Activated CD4-positive, alpha-beta T cell treated with anti-CD3 and anti-CD28 coated beads, Interleukin-10, Interleukin-2, amounts not matched to agents 100 ng/mL and 50 ng/mL, durations not matched to agents 16 hours and 8 hours (primary cell): ENCODE measurements around the gene PARD3.
"Not testable (repeated sequence)": the region's sequence is repeated elsewhere in the genome, so short reads cannot be mapped to it uniquely, and the experiment has no call there.

Experiments used
- DNase-seq: peaks from one replicate; pipeline ENCODE4 v3.0.0-alpha.2; 2020

The PARD3 gene

DNA sequence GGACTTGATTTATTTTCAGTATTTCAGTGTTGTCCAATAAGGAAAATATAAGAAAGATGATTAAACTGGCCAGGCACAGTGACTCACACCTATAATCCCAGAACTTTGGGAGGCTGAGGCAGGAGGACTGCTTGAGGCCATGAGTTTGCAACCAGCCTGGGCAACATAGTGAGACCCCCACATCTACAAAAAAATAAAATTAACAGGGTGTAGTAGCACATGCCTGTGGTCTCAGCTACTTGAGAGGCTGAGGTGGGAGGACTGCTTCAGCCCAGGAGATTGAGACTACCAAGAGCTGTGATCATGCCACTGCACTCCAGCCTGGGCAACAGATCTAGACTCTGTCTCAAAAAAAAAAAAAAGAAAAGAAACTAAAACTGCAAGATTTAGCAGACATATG lies 138.0 kb downstream of the PARD3 start:
- DNase-seq: no peak

DNA sequence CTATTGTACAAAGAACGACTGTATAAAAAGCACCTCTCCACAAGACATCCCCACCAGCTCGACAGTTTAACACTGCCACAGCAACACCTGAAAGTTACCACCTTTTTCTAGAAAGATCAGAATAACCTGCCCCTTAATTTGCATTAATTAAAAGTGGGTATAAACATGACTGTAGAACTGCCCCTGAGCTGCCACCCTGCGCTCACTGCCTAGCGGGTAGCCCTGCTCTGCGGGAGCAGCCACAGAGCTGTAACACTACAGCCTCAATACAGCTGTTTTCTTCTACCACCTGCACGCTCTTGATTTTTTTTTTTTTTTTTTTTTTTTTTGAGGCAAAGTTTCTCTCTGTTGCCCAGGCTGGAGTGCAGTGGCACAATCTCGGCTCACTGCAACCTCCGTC lies 140.9 kb downstream of the PARD3 start:
- no peak for DNase-seq

DNA sequence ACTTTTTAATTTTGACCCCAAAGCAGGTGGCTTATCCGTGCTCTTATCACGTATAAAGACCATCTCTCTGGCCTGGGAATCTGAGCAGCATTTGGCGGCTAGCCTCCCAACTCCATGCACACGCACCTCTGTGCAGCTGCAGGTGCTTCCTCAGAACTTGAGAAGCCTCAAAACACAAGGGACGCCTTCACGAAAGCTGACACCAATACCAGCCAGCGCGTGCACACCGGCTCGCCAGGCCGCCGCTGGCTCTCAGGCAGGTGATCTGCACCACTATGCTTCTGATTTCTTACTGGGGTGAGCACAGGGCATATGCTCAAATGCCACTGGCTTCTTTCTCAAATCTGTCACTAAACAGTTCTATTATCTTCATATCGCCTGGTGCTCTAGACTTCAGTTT lies 145.0 kb downstream of the PARD3 start:
- no peak for DNase-seq

DNA sequence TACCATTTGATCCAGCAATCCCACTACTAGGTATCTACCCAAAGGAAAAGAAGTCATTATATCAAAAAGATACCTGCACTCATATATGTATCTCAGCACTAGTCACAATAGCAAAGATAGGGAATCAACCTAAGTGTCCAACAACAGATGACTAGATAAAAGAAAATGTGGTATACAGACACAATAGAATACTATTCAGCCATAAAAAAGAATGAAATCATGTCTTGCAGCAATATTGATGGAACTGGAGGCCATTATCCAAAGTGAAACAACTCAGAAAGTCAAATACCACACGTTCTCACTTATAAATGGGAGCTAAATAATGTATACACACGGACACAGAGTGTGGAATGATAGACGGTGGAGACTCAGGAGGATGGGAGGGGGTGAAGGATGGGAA lies 146.0 kb downstream of the PARD3 start:
- DNase-seq: no peak

DNA sequence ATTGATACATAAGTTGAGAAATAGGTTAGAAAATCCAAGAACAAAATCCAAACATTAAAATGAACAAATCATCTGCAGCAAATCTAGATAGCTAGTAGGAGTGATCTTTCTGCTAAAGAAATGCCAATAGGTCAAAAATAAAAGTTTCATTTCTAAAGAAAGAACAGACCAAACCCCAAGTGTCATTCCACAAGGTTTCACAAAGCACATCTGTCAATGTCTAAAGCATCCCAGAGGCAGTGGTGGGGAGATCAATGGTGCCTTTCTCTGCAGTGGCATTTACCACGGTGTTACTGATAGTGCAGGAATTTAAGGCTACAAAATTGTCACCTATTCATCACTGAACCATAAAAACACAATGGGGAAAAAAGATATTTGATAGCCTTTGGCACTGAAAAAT lies 147.9 kb downstream of the PARD3 start:
- DNase-seq: no peak

DNA sequence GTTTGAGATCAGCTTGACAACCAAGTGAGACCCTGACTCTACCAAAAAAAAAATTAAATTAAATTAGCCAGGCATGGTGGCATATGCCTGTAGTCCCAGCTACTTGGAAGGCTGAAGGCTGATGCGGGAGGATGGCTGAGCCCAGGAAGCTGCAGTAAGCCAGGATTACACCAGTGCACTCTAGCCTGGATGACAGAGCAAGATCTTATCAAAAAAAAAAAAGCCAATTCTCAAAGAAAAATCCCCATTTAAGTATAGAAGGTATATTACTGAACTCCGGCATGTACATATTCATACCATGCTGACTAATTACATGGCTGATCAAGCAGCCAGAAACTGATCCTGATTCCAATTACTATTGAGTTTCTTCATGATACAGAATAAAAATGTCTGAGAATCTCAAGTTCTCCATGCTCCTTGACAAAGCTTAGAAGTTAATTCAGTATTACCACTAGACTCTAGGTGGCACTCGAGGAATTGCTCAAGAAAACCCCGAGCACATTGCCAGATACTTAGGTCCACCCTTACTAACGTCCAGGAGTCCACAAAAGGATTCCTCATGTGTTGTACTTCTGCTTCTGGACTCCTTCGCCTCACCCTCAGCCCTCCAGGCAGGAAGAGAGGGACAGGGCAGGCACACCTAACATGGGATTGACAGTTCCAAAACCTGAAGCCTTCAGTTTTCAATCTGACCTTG lies 148.9 kb downstream of the PARD3 start:
- DNase-seq: peak; percentile 38

DNA sequence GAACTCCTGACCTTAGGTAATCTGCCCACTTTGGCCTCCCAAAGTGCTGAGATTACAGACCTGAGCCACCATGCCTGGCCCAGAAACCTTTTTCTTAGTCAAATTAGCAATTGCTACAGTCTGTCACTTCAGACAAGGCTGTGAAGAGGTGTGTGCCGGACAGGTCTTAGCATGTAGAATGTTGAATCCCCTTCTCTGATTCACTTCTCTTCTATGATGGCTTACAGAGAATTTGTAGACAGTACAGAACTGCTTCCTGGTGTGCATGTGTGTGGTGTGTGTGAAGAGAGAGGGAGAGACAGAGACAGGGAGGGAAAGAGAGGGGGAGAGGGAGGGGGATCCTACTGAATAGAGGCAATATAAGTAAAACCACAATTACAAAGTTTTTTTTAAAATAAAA lies 150.4 kb downstream of the PARD3 start:
- no peak for DNase-seq

DNA sequence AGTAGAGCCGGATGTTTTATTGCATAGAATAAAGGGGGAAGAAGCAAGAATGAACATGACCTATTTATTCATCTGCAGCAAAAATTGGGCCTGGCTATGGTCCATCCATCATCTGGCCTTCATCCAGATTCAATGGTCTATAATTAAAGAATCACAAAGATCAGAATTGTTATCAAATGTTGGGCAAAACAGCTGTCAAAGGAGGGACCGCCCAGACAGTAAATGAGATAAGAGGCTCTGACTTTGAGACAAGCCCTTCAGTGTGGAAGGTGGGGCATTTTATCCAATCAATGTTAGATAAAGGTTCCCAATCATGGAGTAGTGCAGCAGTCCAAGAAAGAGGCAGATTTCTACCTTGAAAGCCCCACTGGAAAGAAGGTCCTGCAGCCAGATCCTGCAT lies 153.5 kb downstream of the PARD3 start:
- no peak for DNase-seq

DNA sequence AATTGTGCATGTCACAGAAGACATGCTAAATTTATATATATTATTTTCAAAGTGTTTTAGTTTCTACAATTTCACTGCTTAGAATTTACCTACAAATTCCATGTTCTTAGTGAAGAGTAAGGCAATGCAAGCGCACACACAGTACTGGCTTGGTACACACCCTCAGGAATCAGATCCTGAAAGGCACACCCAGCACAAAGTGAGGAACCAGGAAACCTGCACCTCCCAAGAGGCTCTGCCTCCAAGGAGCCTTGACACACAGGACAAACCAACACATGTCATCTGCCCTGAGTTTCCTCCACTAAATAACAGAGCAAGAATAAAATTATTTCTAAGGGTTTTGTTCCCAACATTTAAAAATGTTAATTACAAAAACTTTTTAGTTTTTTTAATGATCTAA lies 156.2 kb downstream of the PARD3 start:
- no peak for DNase-seq

DNA sequence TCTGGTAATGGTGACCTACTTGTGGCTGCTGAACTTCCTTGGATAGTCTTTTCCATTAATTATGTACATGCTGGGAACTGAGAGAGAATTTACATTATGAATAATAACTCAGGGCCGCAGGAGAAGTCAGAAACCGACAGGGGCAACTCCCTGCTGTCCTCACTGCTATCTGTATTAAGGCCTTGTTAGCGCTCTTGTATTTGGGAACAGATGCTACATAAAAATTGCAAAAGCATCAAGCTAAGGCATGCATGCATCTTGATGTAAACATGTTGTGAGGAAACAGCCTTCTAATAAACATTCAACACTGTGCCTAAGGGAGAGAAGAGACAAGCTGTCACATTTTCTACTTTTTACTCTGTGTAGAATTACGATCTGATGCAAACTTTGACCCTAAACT lies 158.4 kb downstream of the PARD3 start:
- no peak for DNase-seq

DNA sequence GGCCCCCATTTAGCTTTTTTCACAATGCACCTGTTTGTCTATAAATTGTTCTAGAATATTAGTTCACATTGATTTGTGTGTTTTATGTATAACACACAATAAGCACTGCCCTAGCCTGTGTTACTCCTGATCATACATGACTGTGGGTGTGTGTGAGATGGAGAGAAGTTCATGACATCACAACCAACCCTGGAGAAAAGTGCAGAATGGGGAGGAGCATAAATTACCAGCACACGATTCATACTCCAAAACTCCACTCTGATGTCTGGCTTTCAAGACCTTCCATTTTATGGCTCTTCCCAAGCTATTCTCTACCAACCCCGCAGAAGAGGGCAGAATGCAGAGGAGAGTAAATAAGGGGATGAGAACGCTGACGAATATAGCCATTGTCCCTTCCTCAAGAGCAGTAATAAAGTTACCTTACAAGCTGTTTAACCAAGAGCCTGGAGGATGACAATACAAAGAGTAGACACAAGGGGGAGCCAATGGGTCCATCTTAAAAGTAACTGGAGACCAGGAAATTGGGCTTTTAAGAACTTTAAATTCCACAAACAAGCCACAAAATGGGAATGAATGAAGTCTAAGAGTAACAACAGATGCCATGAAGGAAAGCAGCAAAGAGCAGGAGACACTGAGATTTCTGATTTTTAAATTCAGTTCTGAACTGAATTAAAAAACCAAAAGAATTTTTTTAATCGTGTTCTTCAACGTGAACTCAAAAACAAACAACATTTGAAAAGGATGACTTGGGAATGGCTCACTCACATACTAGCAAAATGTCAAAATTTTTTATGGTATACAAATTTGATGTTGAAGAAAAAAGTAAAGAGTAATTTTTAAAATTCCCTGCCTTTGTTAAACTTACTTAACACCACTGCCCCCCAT lies 159.6 kb downstream of the PARD3 start:
- DNase-seq: peak; percentile 42

DNA sequence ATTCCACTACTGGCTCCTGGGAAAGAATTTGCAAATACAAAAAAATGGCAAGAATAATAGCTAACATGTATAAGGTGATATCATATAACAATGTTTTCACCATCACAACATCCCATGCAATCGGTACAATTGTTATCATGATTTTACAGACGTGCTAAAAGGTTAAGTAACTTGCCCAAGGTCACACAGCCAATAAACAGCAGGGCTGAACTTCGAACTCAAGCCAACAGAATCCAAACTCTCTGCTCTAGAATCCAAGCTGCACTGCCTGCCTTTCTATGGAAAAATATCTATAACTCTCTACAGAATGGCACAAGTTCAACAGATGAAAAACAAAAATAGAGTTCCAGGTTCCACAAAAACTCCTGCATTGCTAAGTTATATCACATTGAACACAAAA lies 160.9 kb downstream of the PARD3 start:
- DNase-seq: no peak

DNA sequence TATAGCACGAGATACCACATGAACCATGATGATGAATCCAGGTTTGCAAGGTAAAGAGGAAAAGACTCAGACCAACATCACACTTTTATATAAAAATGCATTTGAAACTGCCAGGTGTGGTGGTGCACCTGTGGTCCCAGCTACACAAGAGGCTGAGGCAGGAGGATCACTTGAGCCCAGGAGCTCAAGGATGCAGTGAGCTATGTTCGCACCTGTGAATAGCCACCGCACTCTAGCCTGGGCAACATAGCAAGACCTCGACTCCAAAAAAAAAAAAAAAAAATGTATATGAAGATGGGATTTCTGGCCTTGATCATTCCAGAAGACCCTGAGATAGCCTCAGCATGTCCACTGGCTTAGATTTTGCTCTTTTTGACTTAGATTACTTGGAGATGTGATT lies 161.6 kb downstream of the PARD3 start:
- no peak for DNase-seq

DNA sequence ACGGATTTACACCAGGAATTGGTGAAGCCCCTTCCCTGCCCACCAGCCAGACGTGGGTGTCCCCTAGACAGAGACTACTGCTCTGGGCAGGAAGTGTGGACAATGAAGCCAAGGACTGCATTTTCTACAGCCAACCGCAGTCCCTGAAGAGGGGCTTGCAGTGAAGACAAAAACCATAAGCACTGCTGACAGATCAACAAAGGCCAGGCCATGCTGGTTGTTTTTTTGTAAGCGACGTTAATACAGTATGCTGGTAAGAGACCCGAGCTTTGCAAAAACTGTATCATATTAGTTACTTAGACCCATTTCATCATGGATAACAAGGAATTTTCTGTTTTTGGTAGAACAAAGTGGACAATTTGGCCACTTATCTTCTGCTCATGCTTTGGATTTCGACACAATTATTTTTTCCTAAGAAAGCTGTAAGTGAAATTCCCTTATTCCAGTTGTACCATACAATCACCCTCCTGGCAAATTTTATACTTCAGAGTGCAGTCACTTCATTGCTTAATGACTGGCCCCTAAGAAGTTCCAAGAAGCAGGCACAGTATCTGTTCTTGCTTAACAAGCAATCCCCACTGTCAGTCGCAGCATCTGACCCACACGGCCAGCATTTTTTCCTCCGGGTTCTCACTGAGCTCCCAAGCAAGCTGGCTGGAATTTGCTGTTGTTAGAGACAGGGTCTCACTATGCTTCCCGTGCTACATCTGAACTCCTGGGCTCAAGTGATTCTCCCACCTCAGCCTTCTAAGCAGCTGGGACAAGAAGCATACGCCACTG lies 163.5 kb downstream of the PARD3 start:
- no peak for DNase-seq

DNA sequence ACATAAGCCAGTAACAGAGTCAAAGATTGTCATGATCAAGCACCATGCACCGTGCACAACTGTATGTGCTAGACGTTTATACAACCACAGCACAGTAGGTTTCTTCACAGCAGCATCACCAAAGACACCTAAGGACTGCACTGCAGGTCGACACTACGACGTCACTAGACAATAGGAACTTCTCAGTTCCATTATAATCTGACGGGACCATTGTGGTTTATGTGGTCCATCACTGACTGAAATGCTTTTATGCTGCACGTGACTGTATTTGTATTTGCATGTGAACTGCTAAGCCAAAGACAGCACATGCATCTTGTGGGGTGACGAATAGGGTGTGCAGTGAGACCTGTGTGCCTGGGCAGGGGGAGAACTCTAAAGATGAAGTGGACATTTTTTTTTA lies 164.9 kb downstream of the PARD3 start:
- DNase-seq: no peak

DNA sequence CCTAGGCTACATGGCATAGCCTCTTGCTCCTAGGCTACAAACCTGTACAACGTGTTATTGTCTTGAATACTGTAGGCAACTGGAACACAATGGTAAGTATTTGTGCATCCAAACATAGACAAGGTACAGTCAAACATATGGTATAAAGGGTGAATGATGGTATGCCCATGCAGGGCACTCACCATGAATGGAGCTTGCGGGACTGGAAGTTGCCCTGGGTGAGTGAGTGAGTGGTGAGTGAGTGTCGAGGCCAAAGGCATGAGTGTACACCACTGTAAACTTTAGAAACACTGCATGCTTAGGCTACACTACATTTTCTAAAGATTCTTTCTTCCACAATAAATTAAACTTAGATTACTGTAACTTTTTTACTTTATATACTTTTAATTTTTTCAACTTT lies 165.7 kb downstream of the PARD3 start:
- DNase-seq: no peak

DNA sequence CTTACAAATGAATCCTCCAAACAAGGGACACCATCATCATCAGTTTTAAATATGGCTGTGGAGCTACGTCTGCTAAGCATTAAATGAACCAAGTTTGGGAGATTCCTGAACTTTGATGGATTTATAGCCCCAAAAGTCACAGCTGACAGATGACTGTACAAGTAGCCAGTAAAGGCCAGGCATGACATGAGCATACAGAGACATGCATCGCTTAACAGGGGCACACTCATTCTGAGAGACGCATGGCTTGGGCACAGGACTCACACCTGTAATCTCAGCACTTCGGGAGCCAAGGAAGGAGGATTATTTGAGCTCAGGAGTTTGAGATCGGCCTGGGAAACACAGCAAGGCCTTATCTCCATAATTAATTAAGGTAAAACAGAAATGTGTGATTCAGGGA lies 166.2 kb downstream of the PARD3 start:
- no peak for DNase-seq

DNA sequence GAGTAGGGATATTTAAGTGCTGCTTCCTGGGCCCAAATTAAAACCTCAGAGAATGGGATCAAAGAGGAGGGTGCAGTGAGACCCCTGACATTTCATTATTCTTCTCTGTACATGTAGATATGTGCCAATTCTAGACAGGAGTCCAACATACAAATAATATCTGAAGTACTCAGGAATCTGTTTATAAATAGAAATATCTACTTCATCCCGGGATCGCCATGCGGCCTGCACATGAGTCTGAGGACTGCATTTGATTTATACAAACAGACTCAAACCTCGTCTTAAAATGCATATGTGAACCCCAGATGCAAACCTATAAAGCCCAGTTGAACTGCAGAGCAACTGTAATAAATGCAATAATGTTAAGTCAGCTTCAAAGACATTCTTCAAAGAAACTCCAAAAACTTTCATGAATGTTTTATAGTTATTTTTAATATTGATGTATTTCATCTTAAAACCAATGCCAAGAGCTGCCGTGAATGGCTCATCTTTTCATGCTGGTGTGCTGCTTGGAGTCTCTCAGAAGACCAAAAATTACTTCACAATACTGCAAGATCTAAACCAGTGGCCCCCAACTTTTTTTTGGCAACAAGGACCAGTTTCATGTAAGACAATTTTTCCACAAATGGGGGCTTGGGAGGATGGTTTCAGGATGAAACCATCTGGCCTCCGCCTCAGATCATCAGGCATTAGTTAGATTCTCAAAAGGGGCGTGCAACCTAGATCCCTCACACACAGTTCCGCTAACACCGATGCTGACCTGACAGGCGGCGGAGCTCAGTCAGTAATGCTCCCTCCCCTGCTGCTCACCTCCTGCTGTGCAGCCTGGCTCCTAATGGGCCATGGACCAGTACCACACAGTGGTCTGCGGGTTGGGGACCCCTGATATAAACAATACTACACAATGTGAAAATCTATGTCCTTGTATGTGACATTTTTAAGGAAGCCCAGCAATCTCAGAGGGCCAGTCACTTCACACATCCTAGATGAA lies 166.9 kb downstream of the PARD3 start:
- no peak for DNase-seq

DNA sequence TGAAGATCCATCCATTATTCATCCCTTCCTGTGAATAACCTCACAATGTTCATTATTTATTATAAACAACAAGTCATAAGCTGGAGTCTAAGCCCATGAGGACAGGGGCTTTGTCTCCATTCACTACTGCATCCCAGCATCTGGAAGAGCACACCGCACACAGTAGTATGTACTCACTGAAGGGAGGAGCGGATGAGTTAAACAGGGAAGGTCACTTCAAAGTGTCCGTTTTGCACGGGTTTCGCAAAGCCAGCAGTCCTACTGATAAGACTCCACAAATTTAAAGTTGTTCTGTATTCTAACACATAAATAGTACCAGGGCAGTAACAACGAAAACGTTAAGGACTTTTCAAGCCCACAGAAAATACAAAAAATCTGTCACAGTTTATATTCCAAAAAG lies 167.9 kb downstream of the PARD3 start:
- DNase-seq: no peak

DNA sequence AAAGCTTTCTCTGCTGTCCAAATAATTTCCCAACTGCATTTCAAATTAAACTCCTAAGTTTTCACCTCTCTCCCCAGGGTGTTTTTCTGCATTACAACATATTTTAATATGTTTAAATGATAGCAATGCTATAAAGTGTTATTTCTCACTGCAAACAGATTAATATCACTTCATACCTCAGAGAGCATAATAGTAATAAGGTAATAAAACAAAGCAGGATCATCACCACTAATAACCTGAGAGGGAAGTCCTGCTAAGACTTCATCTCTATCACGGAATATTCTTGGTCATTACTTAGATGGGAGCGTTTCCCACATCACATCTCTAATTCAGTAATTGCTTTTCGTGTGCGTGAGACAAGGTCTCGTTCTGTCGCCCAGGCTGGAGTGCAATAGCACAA lies 168.8 kb downstream of the PARD3 start:
- DNase-seq: no peak

DNA sequence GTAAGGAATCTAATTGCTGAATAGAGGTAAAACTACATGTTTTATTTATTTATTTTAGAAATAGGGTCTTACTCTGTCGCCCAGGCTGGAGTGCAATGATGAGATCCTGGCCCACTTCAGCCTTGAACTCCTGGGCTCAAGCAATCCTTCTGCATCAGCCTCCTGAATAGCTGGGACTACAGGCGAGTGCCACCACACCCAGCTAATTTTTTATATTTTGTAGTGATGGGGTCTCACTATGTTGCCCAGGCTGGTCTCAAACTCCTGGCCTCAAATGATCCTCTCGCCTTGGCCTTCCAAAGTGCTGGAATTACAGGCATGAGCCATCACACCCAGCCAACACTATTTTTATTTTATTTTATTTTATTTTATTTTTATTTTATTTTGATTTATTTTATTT lies 170.3 kb downstream of the PARD3 start:
- not testable (repeated sequence) for DNase-seq

DNA sequence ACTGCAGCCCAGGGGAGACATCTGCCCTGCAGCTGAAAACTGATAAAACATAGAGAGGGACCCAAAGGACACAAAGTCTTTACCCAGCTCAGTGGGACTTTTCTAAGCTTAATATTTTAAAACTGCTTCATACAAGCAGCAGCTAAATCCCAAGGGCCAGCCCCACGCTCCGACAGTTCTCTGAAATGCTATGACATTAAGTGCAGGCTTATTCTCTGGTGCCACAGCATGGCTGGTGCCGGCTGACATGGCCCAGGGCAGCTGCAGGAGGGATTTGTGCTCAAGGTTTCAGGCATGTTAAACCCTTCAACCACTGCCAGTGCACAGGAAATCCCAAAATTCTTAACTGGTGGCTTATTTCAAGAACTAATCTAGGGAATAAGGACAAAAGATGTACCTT lies 170.9 kb downstream of the PARD3 start:
- no peak for DNase-seq

DNA sequence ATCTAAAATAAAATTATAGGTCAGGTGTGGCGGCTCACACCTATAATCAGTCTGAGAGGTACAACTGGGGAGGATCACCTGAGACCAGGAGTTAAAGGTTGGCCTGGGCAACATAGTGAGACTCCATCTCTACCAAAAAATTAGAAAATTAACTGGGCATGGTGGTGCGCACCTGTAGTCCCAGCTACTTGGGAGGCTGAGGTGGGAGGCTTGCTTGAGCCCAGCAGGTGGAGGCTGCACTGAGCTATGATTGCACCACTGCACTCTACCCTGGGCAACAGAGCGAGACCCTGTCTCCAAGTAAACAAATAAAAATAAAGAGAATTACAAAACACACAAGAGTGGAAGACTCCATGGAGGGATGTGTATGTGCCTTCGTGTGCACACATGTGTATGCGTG lies 171.5 kb downstream of the PARD3 start:
- DNase-seq: no peak
